ENCODE data around the gene USP46.

Gene USP46

GRCh38 chr4:52622564-52622963 lies 36.5 kb downstream of the USP46 start:
- Histone ChIP-seq H3K27ac (ENCODE audit: low read length) (no peak overlapping the region), H3K4me1 (ENCODE audit: control insufficient read depth, insufficient read depth, low read length) (no peaks in the 10 kb centered on the region), H3K9ac (ENCODE audit: low read length in 2 of 2) (no peak overlapping the region)

GRCh38 chr4:52621567-52621966 lies 37.5 kb downstream of the USP46 start:
- no peak overlapping the region for H3K9ac ChIP-seq (ENCODE audit: low read length in 2 of 2)
- H3K9me3 ChIP-seq (ENCODE audit: control insufficient read depth in 2 of 2, low read length in 2 of 2), result no peaks in the 10 kb centered on the region
- no peaks in the 10 kb centered on the region for H3K4me1 ChIP-seq (ENCODE audit: control insufficient read depth, insufficient read depth, low read length)
- H3K36me3 ChIP-seq (ENCODE audit: control insufficient read depth in 2 of 2, insufficient read depth in 2 of 2, low read length in 2 of 2), result peaks cover 6 to 11% of the 10 kb centered on the region in 2 donors
- no peak overlapping the region for H3K27ac ChIP-seq (ENCODE audit: low read length)
- no peak overlapping the region for H3K4me3 ChIP-seq (ENCODE audit: low read length in 2 of 2)
- H3K27me3 ChIP-seq (ENCODE audit: control insufficient read depth in 1 of 2, insufficient read depth in 2 of 2, low read length in 2 of 2), result no peaks in the 10 kb centered on the region

More at GRCh38 chr4:52622564-52622963, 36.5 kb downstream of the USP46 start:
- Histone ChIP-seq H3K9me3 (ENCODE audit: control insufficient read depth in 2 of 2, low read length in 2 of 2) (no peaks in the 10 kb centered on the region), H3K4me3 (ENCODE audit: low read length in 2 of 2) (no peak overlapping the region), H3K27me3 (ENCODE audit: control insufficient read depth in 1 of 2, insufficient read depth in 2 of 2, low read length in 2 of 2) (no peaks in the 10 kb centered on the region), H3K36me3 (ENCODE audit: control insufficient read depth in 2 of 2, insufficient read depth in 2 of 2, low read length in 2 of 2) (peaks cover 6 to 11% of the 10 kb centered on the region in 2 donors)

GRCh38 chr4:52619591-52619931 lies 39.5 kb downstream of the USP46 start:
- Histone ChIP-seq H3K4me1 (ENCODE audit: control insufficient read depth, insufficient read depth, low read length) (no peaks in the 10 kb centered on the region), H3K27me3 (ENCODE audit: control insufficient read depth in 1 of 2, insufficient read depth in 2 of 2, low read length in 2 of 2) (no peaks in the 10 kb centered on the region), H3K27ac (ENCODE audit: low read length) (no peak overlapping the region), H3K36me3 (ENCODE audit: control insufficient read depth in 2 of 2, insufficient read depth in 2 of 2, low read length in 2 of 2) (peaks cover 0 to 2% of the 10 kb centered on the region in 2 donors), H3K9me3 (ENCODE audit: control insufficient read depth in 2 of 2, low read length in 2 of 2) (no peaks in the 10 kb centered on the region), H3K9ac (ENCODE audit: low read length in 2 of 2) (no peak overlapping the region), H3K4me3 (ENCODE audit: low read length in 2 of 2) (no peak overlapping the region)

- Histone ChIP-seq H3K27me3 (ENCODE audit: control insufficient read depth in 1 of 2, insufficient read depth in 2 of 2, low read length in 2 of 2) (no peaks in the 10 kb centered on the region), H3K9me3 (ENCODE audit: control insufficient read depth in 2 of 2, low read length in 2 of 2) (no peaks in the 10 kb centered on the region), H3K4me1 (ENCODE audit: control insufficient read depth, insufficient read depth, low read length) (no peaks in the 10 kb centered on the region), H3K9ac (ENCODE audit: low read length in 2 of 2) (no peak overlapping the region), H3K27ac (ENCODE audit: low read length) (no peak overlapping the region), H3K4me3 (ENCODE audit: low read length in 2 of 2) (no peak overlapping the region), H3K36me3 (ENCODE audit: control insufficient read depth in 2 of 2, insufficient read depth in 2 of 2, low read length in 2 of 2) (peaks cover 0 to 2% of the 10 kb centered on the region in 2 donors)
Measured at GRCh38 chr4:52618795-52619590, 40.1 kb downstream of the USP46 start.

GRCh38 chr4:52617336-52618020 lies 41.6 kb downstream of the USP46 start:
- Histone ChIP-seq H3K27me3 (ENCODE audit: control insufficient read depth in 1 of 2, insufficient read depth in 2 of 2, low read length in 2 of 2) (no peaks in the 10 kb centered on the region), H3K36me3 (ENCODE audit: control insufficient read depth in 2 of 2, insufficient read depth in 2 of 2, low read length in 2 of 2) (peaks cover 0 to 2% of the 10 kb centered on the region in 2 donors), H3K4me3 (ENCODE audit: low read length in 2 of 2) (no peak overlapping the region), H3K9me3 (ENCODE audit: control insufficient read depth in 2 of 2, low read length in 2 of 2) (no peaks in the 10 kb centered on the region), H3K27ac (ENCODE audit: low read length) (no peak overlapping the region), H3K4me1 (ENCODE audit: control insufficient read depth, insufficient read depth, low read length) (no peaks in the 10 kb centered on the region), H3K9ac (ENCODE audit: low read length in 2 of 2) (no peak overlapping the region)

- no peak overlapping the region for H3K4me3 ChIP-seq (ENCODE audit: low read length in 2 of 2)
- H3K27ac ChIP-seq (ENCODE audit: low read length), result no peak overlapping the region
- H3K9ac ChIP-seq (ENCODE audit: low read length in 2 of 2), result no peak overlapping the region
- H3K27me3 ChIP-seq (ENCODE audit: control insufficient read depth in 1 of 2, insufficient read depth in 2 of 2, low read length in 2 of 2), result no peaks in the 10 kb centered on the region
- H3K4me1 ChIP-seq (ENCODE audit: control insufficient read depth, insufficient read depth, low read length), result no peaks in the 10 kb centered on the region
- H3K9me3 ChIP-seq (ENCODE audit: control insufficient read depth in 2 of 2, low read length in 2 of 2), result no peaks in the 10 kb centered on the region
- peaks cover 0 to 4% of the 10 kb centered on the region in 2 donors for H3K36me3 ChIP-seq (ENCODE audit: control insufficient read depth in 2 of 2, insufficient read depth in 2 of 2, low read length in 2 of 2)
Measured at GRCh38 chr4:52614241-52614640, 44.9 kb downstream of the USP46 start.

GRCh38 chr4:52612341-52612740 lies 46.8 kb downstream of the USP46 start:
- H3K9ac ChIP-seq (ENCODE audit: low read length in 2 of 2), result no peak overlapping the region
- peaks cover 0 to 7% of the 10 kb centered on the region in 2 donors for H3K36me3 ChIP-seq (ENCODE audit: control insufficient read depth in 2 of 2, insufficient read depth in 2 of 2, low read length in 2 of 2)
- no peaks in the 10 kb centered on the region for H3K4me1 ChIP-seq (ENCODE audit: control insufficient read depth, insufficient read depth, low read length)
- no peak overlapping the region for H3K4me3 ChIP-seq (ENCODE audit: low read length in 2 of 2)
- H3K9me3 ChIP-seq (ENCODE audit: control insufficient read depth in 2 of 2, low read length in 2 of 2), result no peaks in the 10 kb centered on the region
- no peaks in the 10 kb centered on the region for H3K27me3 ChIP-seq (ENCODE audit: control insufficient read depth in 1 of 2, insufficient read depth in 2 of 2, low read length in 2 of 2)
- H3K27ac ChIP-seq (ENCODE audit: low read length), result no peak overlapping the region

GRCh38 chr4:52611030-52611555 lies 48.0 kb downstream of the USP46 start:
- Histone ChIP-seq H3K27ac (ENCODE audit: low read length) (no peak overlapping the region), H3K27me3 (ENCODE audit: control insufficient read depth in 1 of 2, insufficient read depth in 2 of 2, low read length in 2 of 2) (no peaks in the 10 kb centered on the region), H3K36me3 (ENCODE audit: control insufficient read depth in 2 of 2, insufficient read depth in 2 of 2, low read length in 2 of 2) (peaks cover 2 to 7% of the 10 kb centered on the region in 2 donors)

GRCh38 chr4:52606726-52607125 lies 52.4 kb downstream of the USP46 start:
- H3K27me3 ChIP-seq (ENCODE audit: control insufficient read depth in 1 of 2, insufficient read depth in 2 of 2, low read length in 2 of 2), result no peaks in the 10 kb centered on the region
- H3K4me1 ChIP-seq (ENCODE audit: control insufficient read depth, insufficient read depth, low read length), result no peaks in the 10 kb centered on the region
- no peak overlapping the region for H3K4me3 ChIP-seq (ENCODE audit: low read length in 2 of 2)
- H3K9ac ChIP-seq (ENCODE audit: low read length in 2 of 2), result no peak overlapping the region
- no peak overlapping the region for H3K27ac ChIP-seq (ENCODE audit: low read length)
- no peaks in the 10 kb centered on the region for H3K9me3 ChIP-seq (ENCODE audit: control insufficient read depth in 2 of 2, low read length in 2 of 2)
- H3K36me3 ChIP-seq (ENCODE audit: control insufficient read depth in 2 of 2, insufficient read depth in 2 of 2, low read length in 2 of 2), result peaks cover 5 to 17% of the 10 kb centered on the region in 2 donors

More at GRCh38 chr4:52611030-52611555, 48.0 kb downstream of the USP46 start:
- Histone ChIP-seq H3K4me1 (ENCODE audit: control insufficient read depth, insufficient read depth, low read length) (no peaks in the 10 kb centered on the region), H3K9me3 (ENCODE audit: control insufficient read depth in 2 of 2, low read length in 2 of 2) (no peaks in the 10 kb centered on the region), H3K9ac (ENCODE audit: low read length in 2 of 2) (no peak overlapping the region), H3K4me3 (ENCODE audit: low read length in 2 of 2) (no peak overlapping the region)

GRCh38 chr4:52606040-52606439 lies 53.1 kb downstream of the USP46 start:
- Histone ChIP-seq H3K27me3 (ENCODE audit: control insufficient read depth in 1 of 2, insufficient read depth in 2 of 2, low read length in 2 of 2) (no peaks in the 10 kb centered on the region), H3K27ac (ENCODE audit: low read length) (no peak overlapping the region), H3K36me3 (ENCODE audit: control insufficient read depth in 2 of 2, insufficient read depth in 2 of 2, low read length in 2 of 2) (peaks cover 8 to 17% of the 10 kb centered on the region in 2 donors), H3K9ac (ENCODE audit: low read length in 2 of 2) (no peak overlapping the region), H3K4me3 (ENCODE audit: low read length in 2 of 2) (no peak overlapping the region), H3K9me3 (ENCODE audit: control insufficient read depth in 2 of 2, low read length in 2 of 2) (no peaks in the 10 kb centered on the region), H3K4me1 (ENCODE audit: control insufficient read depth, insufficient read depth, low read length) (no peaks in the 10 kb centered on the region)

GRCh38 chr4:52604215-52604614 lies 54.9 kb downstream of the USP46 start:
- Histone ChIP-seq H3K27me3 (ENCODE audit: control insufficient read depth in 1 of 2, insufficient read depth in 2 of 2, low read length in 2 of 2) (no peaks in the 10 kb centered on the region), H3K4me3 (ENCODE audit: low read length in 2 of 2) (no peak overlapping the region), H3K27ac (ENCODE audit: low read length) (no peak overlapping the region), H3K9ac (ENCODE audit: low read length in 2 of 2) (no peak overlapping the region), H3K9me3 (ENCODE audit: control insufficient read depth in 2 of 2, low read length in 2 of 2) (no peaks in the 10 kb centered on the region), H3K4me1 (ENCODE audit: control insufficient read depth, insufficient read depth, low read length) (no peaks in the 10 kb centered on the region), H3K36me3 (ENCODE audit: control insufficient read depth in 2 of 2, insufficient read depth in 2 of 2, low read length in 2 of 2) (peaks cover 8 to 24% of the 10 kb centered on the region in 2 donors)

All from stomach smooth muscle (tissue), 2 donors.